ENCODE results near the gene HAPLN3. TPM values are rescaled to one million over a fixed set of nuclear protein-coding genes. Genes with fewer than 3 reads are reported as not detected.

Gene HAPLN3
- polyA plus RNA-seq, 1 of the 3 experiments (the other 2 are of a cell fraction): 9.7 TPM

- no peak for DNase-seq
- POLR2A ChIA-PET: interaction anchor here (0.8 kb wide), 1 partner anchor 30 kb away, joined by 3 read pairs; no protein-coding TSS in a partner anchor
Measured at GRCh38 chr15:88890495-88890894, 4.8 kb downstream of the HAPLN3 start.

GRCh38 chr15:88888719-88889118 lies 6.6 kb downstream of the HAPLN3 start:
- Histone ChIP-seq H3F3A (replicated peaks; ENCODE audit: insufficient read depth) (no peaks in the 10 kb centered on the region), H3K79me2 (ENCODE audit: insufficient read depth) (no peaks in the 10 kb centered on the region), H2AFZ (ENCODE audit: low read depth) (no peak overlapping the region), H3K27ac (ENCODE audit: low read depth in 2 of 2, low read length in 1 of 2) (no peak overlapping the region), H3K27me3 (ENCODE audit: insufficient read depth) (no peaks in the 10 kb centered on the region), H3K9ac (no peak overlapping the region), H4K20me1 (ENCODE audit: insufficient read depth) (no peaks in the 10 kb centered on the region), H3K9me3 (no peaks in the 10 kb centered on the region), H3K4me1 (ENCODE audit: control insufficient read depth in 1 of 2, insufficient read depth in 2 of 2, low read depth in 1 of 2, low read length in 1 of 2) (no peaks in the 10 kb centered on the region), H3K9me2 (no peaks in the 10 kb centered on the region), H3K4me3 (ENCODE audit: low read depth in 2 of 2, low read length in 1 of 2) (no peak overlapping the region), H3K4me2 (no peak overlapping the region), H3K36me3 (replicated peaks in 1 of 2; ENCODE audit: control insufficient read depth in 1 of 2, insufficient read depth in 2 of 2, low read length in 1 of 2) (no peaks in the 10 kb centered on the region)
- ChIA-PET CTCF (interaction anchor here (1.0 to 1.5 kb wide), 2 partner anchors 10 to 16 kb away, joined by 4 to 7 read pairs; no protein-coding TSS in a partner anchor), POLR2A (no interaction called here)
- whole genome bisulfite sequencing (ENCODE audit: low lambda C conversion rate): 75% methylated on average over 5 of the region's 5 CpGs
- TF ChIP-seq PBX3 (IDR thresholded peaks at IDR 0.05) (no peak), FOXJ3 (CRISPR knock-in tag; IDR thresholded peaks at IDR 0.05) (no peak), RFX5 (IDR thresholded peaks at IDR 0.05; ENCODE audit: low read length) (no peak), MAX (IDR thresholded peaks at IDR 0.05; ENCODE audit: low read depth) (no peak), ELF1 (IDR thresholded peaks at IDR 0.05) (no peak), IRF3 (IDR thresholded peaks at IDR 0.05; ENCODE audit: low read depth, low read length) (no peak), MEF2A (IDR thresholded peaks at IDR 0.05; ENCODE audit: borderline replicate concordance, low read depth) (no peak), RCOR1 (IDR thresholded peaks at IDR 0.05; ENCODE audit: low read length) (no peak), EZH2phosphoT487 (IDR thresholded peaks at IDR 0.05; ENCODE audit: borderline replicate concordance, low read depth) (no peak), USF2 (IDR thresholded peaks at IDR 0.05; ENCODE audit: borderline replicate concordance, low read depth, low read length) (no peak), MXI1 (IDR thresholded peaks at IDR 0.05; ENCODE audit: low read depth, low read length) (no peak), NRF1 (IDR thresholded peaks at IDR 0.05; ENCODE audit: low read depth, low read length) (no peak), GABPA (IDR thresholded peaks at IDR 0.05; ENCODE audit: low read depth) (no peak)
- no peak for DNase-seq

More at GRCh38 chr15:88890495-88890894, 4.8 kb downstream of the HAPLN3 start:
- Histone ChIP-seq H3K79me2 (ENCODE audit: insufficient read depth) (no peaks in the 10 kb centered on the region), H3K36me3 (replicated peaks in 1 of 2; ENCODE audit: control insufficient read depth in 1 of 2, insufficient read depth in 2 of 2, low read length in 1 of 2) (no peaks in the 10 kb centered on the region), H3K4me2 (no peak overlapping the region), H3K27ac (ENCODE audit: low read depth in 2 of 2, low read length in 1 of 2) (no peak overlapping the region), H3K9me3 (no peaks in the 10 kb centered on the region), H3K4me1 (ENCODE audit: control insufficient read depth in 1 of 2, insufficient read depth in 2 of 2, low read depth in 1 of 2, low read length in 1 of 2) (peaks cover 0 to 12% of the 10 kb centered on the region in 2 experiments; a peak in 1 of 4 replicates), H2AFZ (ENCODE audit: low read depth) (no peak overlapping the region), H3K9ac (no peak overlapping the region), H3K9me2 (no peaks in the 10 kb centered on the region), H3K27me3 (ENCODE audit: insufficient read depth) (no peaks in the 10 kb centered on the region), H4K20me1 (ENCODE audit: insufficient read depth) (no peaks in the 10 kb centered on the region), H3F3A (replicated peaks; ENCODE audit: insufficient read depth) (peaks cover 3% of the 10 kb centered on the region), H3K4me3 (ENCODE audit: low read depth in 2 of 2, low read length in 1 of 2) (no peak overlapping the region)
- 67% methylated on average over 4 of the region's 4 CpGs for WGBS (ENCODE audit: low lambda C conversion rate)
- CTCF ChIA-PET: interaction anchor here (1.0 to 5.7 kb wide), 5 partner anchors 10 to 211 kb away, joined by 3 to 29 read pairs (median 4); no protein-coding TSS in a partner anchor
- TF ChIP-seq JUND (IDR thresholded peaks at IDR 0.05) (no peak), TCF12 (IDR thresholded peaks at IDR 0.05) (peak; percentile 31; the same call in 1 of the 2 replicates), IRF3 (IDR thresholded peaks at IDR 0.05; ENCODE audit: low read depth, low read length) (no peak), POLR2AphosphoS5 (IDR thresholded peaks at IDR 0.05; ENCODE audit: low read depth, low read length) (no peak), PBX3 (IDR thresholded peaks at IDR 0.05) (peak; percentile 70), EZH2phosphoT487 (IDR thresholded peaks at IDR 0.05; ENCODE audit: borderline replicate concordance, low read depth) (no peak)

All from SK-N-SH (cell line).